NT2/D1 (cell line): Measurements from ENCODE around the gene TMEM164.

Experiments
- DNase-seq: peaks from one replicate; pipeline ENCODE4 v3.0.0-alpha.2; 2011; ENCODE audit warnings: low read depth, low spot score
- H3K27me3 ChIP-seq: 2 replicates; pipeline ENCODE4 v1.6.0; 2011; ENCODE audit warnings: mild to moderate bottlenecking; ENCODE audit not compliant: insufficient read length, insufficient read depth
- H3K36me3 ChIP-seq: 2 replicates; pipeline ENCODE4 v1.6.1; 2011; ENCODE audit warnings: mild to moderate bottlenecking, low read length, mixed read lengths; ENCODE audit not compliant: insufficient read depth, insufficient read length
- H3K4me1 ChIP-seq: 2 replicates; pipeline ENCODE4 v1.5.1; 2011; ENCODE audit not compliant: insufficient read depth, insufficient read length
- H3K4me3 ChIP-seq: 2 replicates; pipeline ENCODE4 v1.5.1; 2011; ENCODE audit warnings: low read depth; ENCODE audit not compliant: insufficient read length
- H3K9ac ChIP-seq: 2 replicates; pipeline ENCODE4 v1.6.0; 2011; ENCODE audit warnings: low read depth; ENCODE audit not compliant: insufficient read length
- H3K9me3 ChIP-seq: 2 replicates; pipeline ENCODE4 v1.5.1; 2011; ENCODE audit warnings: mild to moderate bottlenecking, low read length; ENCODE audit not compliant: insufficient read depth
- SUZ12 ChIP-seq: IDR thresholded peaks from 2 replicates; pipeline ENCODE4 v1.6.1; 2011; ENCODE audit not compliant: insufficient read length, insufficient read depth; ENCODE audit errors: extremely low read depth
- YY1 ChIP-seq: IDR thresholded peaks from 2 replicates; pipeline ENCODE4 v1.6.1; 2011; ENCODE audit not compliant: insufficient read length, insufficient read depth
- ZNF274 ChIP-seq: IDR thresholded peaks from 2 replicates; pipeline ENCODE4 v1.6.1; 2011; ENCODE audit warnings: mild to moderate bottlenecking, low read depth, low read length

Gene TMEM164

GRCh38 chrX:110053453-110053852 lies 50.5 kb downstream of the TMEM164 start:
- Histone ChIP-seq H3K27me3 (no peaks in the 10 kb centered on the region), H3K36me3 (peaks cover 8% of the 10 kb centered on the region), H3K9ac (no peak overlapping the region), H3K9me3 (no peaks in the 10 kb centered on the region), H3K4me3 (no peak overlapping the region), H3K4me1 (peaks cover 3% of the 10 kb centered on the region)
- no peak for DNase-seq
- no peak for TF ChIP-seq YY1
- TF ChIP-seq SUZ12 = no peak

- DNase-seq = no peak
- no peaks in the 10 kb centered on the region for H3K27me3 ChIP-seq
- peaks cover 8% of the 10 kb centered on the region for H3K36me3 ChIP-seq
- H3K9ac ChIP-seq = no peak overlapping the region
- no peak for TF ChIP-seq SUZ12
- TF ChIP-seq ZNF274 = no peak
- TF ChIP-seq YY1 = no peak
- H3K9me3 ChIP-seq = no peaks in the 10 kb centered on the region
- H3K4me1 ChIP-seq = no peaks in the 10 kb centered on the region
- H3K4me3 ChIP-seq = no peak overlapping the region
These were observed 52.7 kb downstream of the TMEM164 start for GRCh38 chrX:110055616-110056015.

GRCh38 chrX:110056419-110056818 lies 53.5 kb downstream of the TMEM164 start:
- H3K4me1 ChIP-seq = no peaks in the 10 kb centered on the region
- no peak overlapping the region for H3K4me3 ChIP-seq
- no peaks in the 10 kb centered on the region for H3K27me3 ChIP-seq
- H3K36me3 ChIP-seq = peaks cover 8% of the 10 kb centered on the region
- no peaks in the 10 kb centered on the region for H3K9me3 ChIP-seq
- no peak for DNase-seq
- no peak for TF ChIP-seq YY1
- no peak for TF ChIP-seq SUZ12
- TF ChIP-seq ZNF274 = no peak
- no peak overlapping the region for H3K9ac ChIP-seq

GRCh38 chrX:110059410-110059809 lies 56.5 kb downstream of the TMEM164 start:
- no peaks in the 10 kb centered on the region for H3K9me3 ChIP-seq
- no peak for DNase-seq
- H3K27me3 ChIP-seq = no peaks in the 10 kb centered on the region
- TF ChIP-seq SUZ12 (no peak), ZNF274 (no peak), YY1 (no peak)
- H3K36me3 ChIP-seq = no peaks in the 10 kb centered on the region
- no peaks in the 10 kb centered on the region for H3K4me1 ChIP-seq
- H3K4me3 ChIP-seq = no peak overlapping the region
- no peak overlapping the region for H3K9ac ChIP-seq

GRCh38 chrX:110060317-110060716 lies 57.4 kb downstream of the TMEM164 start:
- TF ChIP-seq ZNF274 (no peak), YY1 (no peak), SUZ12 (no peak)
- Histone ChIP-seq H3K4me3 (no peak overlapping the region), H3K36me3 (no peaks in the 10 kb centered on the region), H3K27me3 (no peaks in the 10 kb centered on the region), H3K4me1 (no peaks in the 10 kb centered on the region), H3K9me3 (no peaks in the 10 kb centered on the region), H3K9ac (no peak overlapping the region)
- no peak for DNase-seq

- no peaks in the 10 kb centered on the region for H3K27me3 ChIP-seq
- H3K9ac ChIP-seq = no peak overlapping the region
- no peak for DNase-seq
- H3K4me1 ChIP-seq = no peaks in the 10 kb centered on the region
- H3K36me3 ChIP-seq = no peaks in the 10 kb centered on the region
- TF ChIP-seq YY1 (no peak), ZNF274 (no peak), SUZ12 (no peak)
- H3K4me3 ChIP-seq = no peak overlapping the region
- no peaks in the 10 kb centered on the region for H3K9me3 ChIP-seq
These were observed 58.1 kb downstream of the TMEM164 start for GRCh38 chrX:110060846-110061537.

GRCh38 chrX:110062919-110063318 lies 60.0 kb downstream of the TMEM164 start:
- H3K27me3 ChIP-seq = no peaks in the 10 kb centered on the region

More at GRCh38 chrX:110062919-110063318, 60.0 kb downstream of the TMEM164 start:
- H3K4me1 ChIP-seq = no peaks in the 10 kb centered on the region
- H3K4me3 ChIP-seq = no peak overlapping the region
- no peak overlapping the region for H3K9ac ChIP-seq
- TF ChIP-seq YY1 (no peak), ZNF274 (no peak), SUZ12 (no peak)
- no peaks in the 10 kb centered on the region for H3K9me3 ChIP-seq
- DNase-seq = no peak
- peaks cover 5% of the 10 kb centered on the region for H3K36me3 ChIP-seq
